KMS-11 (cell line): ENCODE results near the gene CACNA1D.

Source experiments
- H2AFZ ChIP-seq: fragments of 200-600 bp; sonication (generic); 2 replicates; pipeline ENCODE4 v1.6.1; 2016; ENCODE audit warnings: antibody characterized with exemption, mixed run types, low read depth
- H3K27ac ChIP-seq: fragments of 200-600 bp; sonication (generic); 2 replicates; pipeline ENCODE4 v1.6.1; 2016; ENCODE audit warnings: mild to moderate bottlenecking, mixed run types
- H3K27me3 ChIP-seq: fragments of 200-600 bp; sonication (generic); 2 replicates; pipeline ENCODE4 v1.6.1; 2017; ENCODE audit warnings: mild to moderate bottlenecking, low read depth, mixed run types, moderate library complexity; ENCODE audit not compliant: insufficient read depth
- H3K36me3 ChIP-seq: fragments of 200-600 bp; sonication (generic); 2 replicates; pipeline ENCODE4 v1.6.1; 2017; ENCODE audit warnings: mild to moderate bottlenecking, mixed run types; ENCODE audit not compliant: insufficient read depth
- H3K4me1 ChIP-seq: fragments of 200-600 bp; sonication (generic); 2 replicates; pipeline ENCODE4 v1.6.1; 2016; ENCODE audit warnings: mild to moderate bottlenecking, low read depth, mixed run types; ENCODE audit not compliant: poor library complexity, severe bottlenecking
- H3K4me2 ChIP-seq: fragments of 200-600 bp; sonication (generic); 2 replicates; pipeline ENCODE4 v1.7.0; 2016; ENCODE audit warnings: mild to moderate bottlenecking, mixed run types
- H3K4me3 ChIP-seq: fragments of 200-600 bp; sonication (generic); IDR thresholded peaks from 2 replicates; pipeline ENCODE4 v1.6.1; 2017; ENCODE audit warnings: low read depth, low read length, mixed read lengths; ENCODE audit not compliant: insufficient read depth
- H3K79me2 ChIP-seq: fragments of 200-600 bp; sonication (generic); 2 replicates; pipeline ENCODE4 v1.6.1; 2016; ENCODE audit warnings: low read depth, mixed run types; ENCODE audit not compliant: insufficient read depth
- H3K9ac ChIP-seq: fragments of 200-600 bp; sonication (generic); 2 replicates; pipeline ENCODE4 v1.6.1; 2016; ENCODE audit warnings: mild to moderate bottlenecking, mixed run types
- H4K20me1 ChIP-seq: fragments of 200-600 bp; sonication (generic); 2 replicates; pipeline ENCODE4 v1.6.1; 2016; ENCODE audit warnings: mild to moderate bottlenecking, mixed run types; ENCODE audit not compliant: insufficient read depth
- TF ChIP-seq, protein P1 (sequence below): fragments of 200-600 bp; sonication (generic); conservative IDR thresholded peaks from 2 replicates; pipeline ENCODE4 v1.6.1; 2017; ENCODE audit warnings: low read depth, mild to moderate bottlenecking, antibody characterized with exemption, low read length, moderate library complexity, mixed read lengths

The CACNA1D gene

DNA sequence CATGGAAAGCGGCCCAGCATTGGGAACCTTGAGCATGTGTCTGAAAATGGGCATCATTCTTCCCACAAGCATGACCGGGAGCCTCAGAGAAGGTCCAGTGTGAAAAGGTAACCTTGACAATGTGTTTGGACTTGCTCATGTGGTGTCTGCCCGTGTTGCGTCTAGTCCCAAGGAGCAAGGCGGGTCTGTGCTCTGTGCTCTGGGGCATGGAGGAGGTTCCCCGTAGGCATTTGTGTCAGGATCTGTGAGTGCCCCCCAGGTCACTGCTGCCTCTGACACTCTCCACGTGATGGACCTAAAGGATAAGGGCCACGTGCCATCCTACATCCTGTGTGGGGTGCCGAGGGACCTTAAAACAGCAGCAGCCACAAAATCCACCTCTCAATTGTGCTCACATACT is 306.9 kb downstream of the CACNA1D start:
- no peak overlapping the region for H3K4me2 ChIP-seq
- no peak overlapping the region for H3K4me3 ChIP-seq
- no peak overlapping the region for H3K27ac ChIP-seq
- H3K4me1 ChIP-seq, result no peaks in the 10 kb centered on the region
- no peak overlapping the region for H2AFZ ChIP-seq
- TF ChIP-seq, protein P1, sequence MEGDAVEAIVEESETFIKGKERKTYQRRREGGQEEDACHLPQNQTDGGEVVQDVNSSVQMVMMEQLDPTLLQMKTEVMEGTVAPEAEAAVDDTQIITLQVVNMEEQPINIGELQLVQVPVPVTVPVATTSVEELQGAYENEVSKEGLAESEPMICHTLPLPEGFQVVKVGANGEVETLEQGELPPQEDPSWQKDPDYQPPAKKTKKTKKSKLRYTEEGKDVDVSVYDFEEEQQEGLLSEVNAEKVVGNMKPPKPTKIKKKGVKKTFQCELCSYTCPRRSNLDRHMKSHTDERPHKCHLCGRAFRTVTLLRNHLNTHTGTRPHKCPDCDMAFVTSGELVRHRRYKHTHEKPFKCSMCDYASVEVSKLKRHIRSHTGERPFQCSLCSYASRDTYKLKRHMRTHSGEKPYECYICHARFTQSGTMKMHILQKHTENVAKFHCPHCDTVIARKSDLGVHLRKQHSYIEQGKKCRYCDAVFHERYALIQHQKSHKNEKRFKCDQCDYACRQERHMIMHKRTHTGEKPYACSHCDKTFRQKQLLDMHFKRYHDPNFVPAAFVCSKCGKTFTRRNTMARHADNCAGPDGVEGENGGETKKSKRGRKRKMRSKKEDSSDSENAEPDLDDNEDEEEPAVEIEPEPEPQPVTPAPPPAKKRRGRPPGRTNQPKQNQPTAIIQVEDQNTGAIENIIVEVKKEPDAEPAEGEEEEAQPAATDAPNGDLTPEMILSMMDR, result no peak
- H3K79me2 ChIP-seq, result no peaks in the 10 kb centered on the region
- H3K36me3 ChIP-seq, result no peaks in the 10 kb centered on the region
- H3K27me3 ChIP-seq, result no peaks in the 10 kb centered on the region
- no peaks in the 10 kb centered on the region for H4K20me1 ChIP-seq
- H3K9ac ChIP-seq, result no peak overlapping the region

DNA sequence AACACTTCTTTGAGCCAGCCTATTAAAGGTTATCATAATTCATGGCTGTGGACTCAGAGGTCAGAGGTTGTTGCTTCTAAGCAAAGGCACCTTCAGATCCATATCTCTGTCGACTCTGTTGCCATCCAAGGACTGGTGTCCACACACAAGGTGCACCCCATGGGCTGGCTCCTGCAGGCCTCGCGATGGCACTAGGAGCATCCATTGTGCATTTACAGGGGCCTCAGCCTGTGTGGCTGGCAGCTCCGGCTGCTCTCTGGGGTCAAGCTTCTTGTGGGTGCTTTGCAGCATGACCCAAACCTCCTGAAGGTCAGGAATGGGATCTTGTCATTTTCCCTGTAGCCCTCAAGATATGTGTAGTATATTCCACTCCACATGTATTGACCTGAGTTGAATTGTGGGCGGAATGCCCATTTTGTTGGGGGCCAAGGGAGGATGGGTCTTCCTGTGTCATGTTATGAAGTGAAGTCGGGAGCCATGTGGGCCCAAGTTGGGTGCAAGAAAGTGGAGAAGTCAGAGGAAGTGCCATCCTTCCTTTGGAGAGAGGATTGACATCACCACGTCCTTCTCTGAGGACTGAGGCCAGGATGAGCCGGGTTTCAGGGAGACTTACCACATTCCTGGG is 308.0 kb downstream of the CACNA1D start:
- Histone ChIP-seq H2AFZ (no peak overlapping the region), H4K20me1 (no peaks in the 10 kb centered on the region), H3K27me3 (no peaks in the 10 kb centered on the region), H3K4me2 (no peak overlapping the region), H3K36me3 (no peaks in the 10 kb centered on the region), H3K79me2 (no peaks in the 10 kb centered on the region), H3K27ac (no peak overlapping the region), H3K4me1 (no peaks in the 10 kb centered on the region), H3K9ac (no peak overlapping the region), H3K4me3 (no peak overlapping the region)
- TF ChIP-seq, protein P1, result no peak

DNA sequence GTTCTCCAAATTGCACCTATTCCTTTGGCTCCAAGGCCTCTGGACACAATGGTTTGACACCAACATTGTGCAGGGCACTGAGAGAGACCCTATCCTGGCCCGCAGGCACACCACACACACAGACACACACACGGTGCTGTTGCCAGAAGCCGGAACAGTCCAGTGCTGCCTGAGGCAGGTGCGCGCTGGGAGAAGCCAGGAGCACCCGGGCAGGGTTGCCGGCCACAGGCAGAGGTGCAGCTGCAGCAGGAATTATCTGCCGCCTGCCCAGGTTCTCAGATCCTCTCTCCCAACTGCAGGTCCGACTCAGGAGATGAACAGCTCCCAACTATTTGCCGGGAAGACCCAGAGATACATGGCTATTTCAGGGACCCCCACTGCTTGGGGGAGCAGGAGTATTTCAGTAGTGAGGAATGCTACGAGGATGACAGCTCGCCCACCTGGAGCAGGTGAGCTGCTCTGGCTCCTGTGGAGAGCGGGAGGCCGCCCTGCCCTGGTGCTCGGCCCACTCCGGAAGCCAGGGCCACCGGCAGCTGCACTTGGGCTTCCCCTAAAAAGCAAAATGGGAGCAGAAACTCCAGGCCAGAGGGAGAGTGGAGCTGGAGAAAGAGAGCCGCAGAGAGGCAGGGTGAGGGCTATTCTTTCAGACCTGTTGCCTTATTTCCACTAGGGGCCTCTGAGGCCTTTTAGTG is 308.9 kb downstream of the CACNA1D start:
- no peak overlapping the region for H3K4me2 ChIP-seq
- H3K27me3 ChIP-seq, result no peaks in the 10 kb centered on the region
- H3K4me1 ChIP-seq, result no peaks in the 10 kb centered on the region
- H3K9ac ChIP-seq, result no peak overlapping the region
- H3K4me3 ChIP-seq, result no peak overlapping the region
- no peaks in the 10 kb centered on the region for H4K20me1 ChIP-seq
- no peaks in the 10 kb centered on the region for H3K36me3 ChIP-seq
- H2AFZ ChIP-seq, result no peak overlapping the region
- no peaks in the 10 kb centered on the region for H3K79me2 ChIP-seq
- H3K27ac ChIP-seq, result no peak overlapping the region
- TF ChIP-seq, protein P1, result no peak

DNA sequence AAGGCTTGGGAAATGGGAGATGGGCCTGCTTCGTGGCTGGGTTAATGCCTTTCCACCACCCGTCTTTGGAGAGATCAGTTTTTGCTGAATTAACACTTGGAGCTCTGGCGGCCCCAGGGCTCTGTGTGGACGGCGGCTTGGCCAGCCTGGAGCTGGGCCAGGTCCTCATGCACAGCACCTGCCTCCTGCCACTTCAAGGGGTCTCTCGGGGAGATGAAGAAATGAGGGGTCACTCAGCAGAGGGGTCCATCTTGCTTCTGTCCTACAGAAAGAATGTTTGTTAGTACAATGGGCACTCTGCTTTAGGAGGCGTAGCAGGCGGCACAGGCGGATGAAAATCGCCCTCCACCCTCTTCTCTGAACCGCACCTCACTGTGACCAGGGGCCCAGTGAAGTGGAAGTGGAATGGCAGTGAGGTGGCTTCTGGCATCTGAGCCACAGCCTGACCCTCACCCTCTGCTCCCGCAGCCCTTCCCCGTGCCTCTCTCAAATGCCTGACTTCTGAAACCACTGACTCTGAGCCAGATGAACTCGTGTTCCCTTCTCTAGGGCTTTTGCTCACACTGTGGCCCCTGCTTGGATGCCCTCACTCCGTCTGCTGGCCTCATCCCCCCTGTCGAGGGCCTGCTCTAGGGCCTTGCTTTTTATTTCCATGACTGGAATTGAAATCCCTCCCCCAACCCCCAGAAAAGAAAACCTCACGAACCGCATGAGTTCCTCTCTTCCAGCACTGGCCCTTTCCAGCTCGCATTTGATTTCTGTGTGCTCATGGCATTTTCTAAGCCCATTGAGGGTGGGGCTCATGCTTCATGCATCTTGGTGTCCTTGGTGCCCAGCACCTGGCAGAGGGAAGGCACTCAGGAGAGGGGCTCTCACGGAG is 309.6 kb downstream of the CACNA1D start:
- Histone ChIP-seq H3K79me2 (no peaks in the 10 kb centered on the region), H3K4me3 (no peak overlapping the region), H2AFZ (no peak overlapping the region), H3K27ac (no peak overlapping the region), H3K27me3 (no peaks in the 10 kb centered on the region), H3K4me2 (no peak overlapping the region), H3K9ac (no peak overlapping the region), H3K36me3 (no peaks in the 10 kb centered on the region), H3K4me1 (no peaks in the 10 kb centered on the region), H4K20me1 (no peaks in the 10 kb centered on the region)
- TF ChIP-seq, protein P1, result no peak
